HG03060 (cell line): ENCODE measurements around the gene HTR3C.

Experiments
- ATAC-seq: cut with Tn5 transposase; IDR thresholded peaks from one replicate; pipeline ENCODE4 v1.9.1; 2021; ENCODE audit warnings: low read depth, moderate number of reproducible peaks; ENCODE audit not compliant: unreplicated experiment

The HTR3C gene

DNA sequence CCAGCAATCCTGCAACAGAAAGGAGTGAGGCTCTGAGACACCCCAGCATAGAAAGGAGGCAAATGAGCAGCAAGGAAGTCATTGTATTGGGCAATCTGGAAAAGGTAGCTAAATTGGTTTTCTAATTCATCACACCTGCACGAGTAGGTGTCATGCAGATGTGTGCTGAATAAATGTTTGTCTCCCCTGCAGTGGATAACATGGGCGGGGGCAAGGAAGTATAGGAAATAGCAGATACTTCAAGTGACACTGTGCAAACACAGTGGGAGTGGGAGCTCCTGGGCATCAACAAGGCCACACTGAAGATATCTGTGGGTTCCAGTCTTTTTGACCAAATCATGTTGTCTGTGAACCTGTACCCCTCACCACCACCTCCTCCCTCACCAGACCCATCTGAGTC is 29.6 kb downstream of the HTR3C start:
- ATAC-seq, result no peak

DNA sequence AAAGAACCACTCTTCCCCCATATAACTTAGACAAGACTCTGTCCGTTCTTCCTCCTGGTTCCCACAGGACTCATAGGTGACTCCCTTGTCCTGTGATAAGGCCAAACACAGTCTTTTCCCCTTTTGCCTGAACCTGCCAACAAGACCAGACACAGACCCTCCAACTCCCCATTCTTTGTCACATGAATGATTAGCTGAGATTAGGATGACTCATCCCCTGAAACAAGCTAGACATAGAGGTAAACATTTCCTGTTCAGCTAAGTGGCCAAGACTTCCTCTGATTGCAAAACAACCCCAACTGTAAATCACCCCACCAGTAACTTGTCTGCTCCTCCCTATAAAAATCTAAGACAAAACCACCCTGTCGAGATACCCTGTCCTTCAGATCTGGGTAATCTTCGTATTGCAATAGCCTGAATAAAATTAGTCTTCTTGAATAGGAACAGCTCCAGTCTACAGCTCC is 32.6 kb downstream of the HTR3C start:
- no peak for ATAC-seq

GRCh38 chr3:184092199-184092598 is 39.4 kb downstream of the HTR3C start:
- ATAC-seq, result no peak

DNA sequence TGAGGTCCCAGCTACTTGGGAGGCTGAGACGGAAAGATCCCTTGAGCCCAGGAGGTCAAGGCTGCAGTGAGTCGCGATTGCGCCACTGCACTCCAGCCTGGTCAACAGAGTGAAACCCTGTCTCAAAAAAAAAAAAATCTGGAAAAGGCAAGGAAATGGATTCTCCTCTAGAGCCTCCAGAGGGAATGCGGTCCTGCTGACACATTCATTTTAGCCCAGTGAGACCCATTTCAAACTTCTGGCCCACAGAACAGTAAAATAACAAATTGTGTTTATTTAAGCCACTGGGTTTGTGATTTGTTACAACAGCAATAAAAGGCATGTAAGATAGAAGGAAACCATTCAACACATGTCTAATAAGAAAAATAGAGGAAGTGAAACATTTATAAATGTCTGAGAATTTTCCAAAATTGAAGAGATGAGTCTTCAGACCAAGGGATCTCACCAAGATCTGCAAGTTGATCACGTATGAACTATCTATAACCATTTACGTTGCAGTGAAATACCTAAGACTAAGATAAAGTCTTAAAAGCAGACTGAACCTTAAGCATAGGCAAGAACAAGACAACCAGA is 44.0 kb downstream of the HTR3C start, which contains the start of gene HTR3E:
TSS of gene HTR3E (plus strand) at position 254 of the 573 bp plus-strand sequence. CDS start 466 bp downstream, outside the sequence.
- no peak for ATAC-seq

GRCh38 chr3:184097556-184097955 is 44.7 kb downstream of the HTR3C start:
- no peak for ATAC-seq

DNA sequence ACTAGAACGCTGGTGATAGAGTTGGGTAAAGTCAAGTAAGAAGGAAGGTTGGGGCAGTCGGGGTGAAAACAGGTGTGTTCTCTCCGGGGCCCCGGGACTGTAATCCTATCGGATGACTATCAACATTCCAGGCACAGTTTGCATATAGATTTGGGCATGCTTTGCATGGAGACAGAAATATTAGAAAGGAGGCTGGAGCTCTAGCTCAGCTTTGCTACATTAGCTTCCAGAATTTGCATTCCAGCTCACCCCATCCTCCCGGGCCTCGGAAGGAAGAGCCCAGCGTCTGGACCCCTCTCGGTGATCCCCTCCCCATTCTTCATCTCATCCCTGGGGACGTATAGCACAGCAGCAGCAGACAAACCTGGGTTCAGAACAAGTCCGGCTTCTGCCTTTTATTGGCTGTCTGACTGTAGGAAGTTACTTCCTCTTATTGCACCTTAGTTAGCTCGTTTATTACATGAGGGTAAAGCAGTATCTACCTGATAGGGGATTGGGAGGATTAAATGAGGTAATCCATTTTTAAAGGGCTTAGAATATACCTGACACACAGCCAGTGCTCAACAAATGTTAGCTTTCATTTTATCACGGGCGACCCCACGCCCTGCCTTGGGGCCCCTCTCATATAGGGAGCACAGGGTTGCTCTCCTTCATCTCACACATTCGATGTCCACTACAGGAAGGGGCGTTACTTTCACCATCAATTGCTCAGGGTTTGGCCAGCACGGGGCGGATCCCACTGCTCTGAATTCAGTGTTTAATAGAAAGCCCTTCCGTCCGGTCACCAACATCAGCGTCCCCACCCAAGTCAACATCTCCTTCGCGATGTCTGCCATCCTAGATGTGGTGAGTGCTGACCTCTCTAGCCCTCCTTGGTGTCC is 47.2 kb downstream of the HTR3C start:
- ATAC-seq, result no peak
